SK-N-SH (cell line): Measurements from ENCODE around the gene SHBG. TPM values are rescaled to one million over a fixed set of nuclear protein-coding genes. Genes with fewer than 3 reads are reported as not detected.

Experiments
- polyA plus RNA-seq, 3 experiments: library from polyadenylated mRNA; depleted of rRNA; stranded (reverse); fragments of >200 nt; gene quantifications; 2 replicates each; pipeline ENCODE4 v1.2.3, GENCODE V29; 2012
- small RNA-seq, 7 experiments: library from RNA; depleted of rRNA; stranded (forward); fragments of <200 nt; gene quantifications; one replicate each; pipeline ENCODE3, GENCODE V24; 2012

Gene SHBG
- polyA plus RNA-seq, 1 of the 3 experiments (the other 2 are of a cell fraction), result 1.1 TPM

Small RNA genes lying within 50 kb of the gene (small RNA-seq; reads per million reads assigned to genes)
- 0 reads per million in 7 experiments for gene CD68

Other genes starting within 250 kb of the SHBG start
- gene TNK1, start 249.0 kb upstream of the SHBG start, polyA plus RNA-seq (2012; rRNA removed), result 0.64 and 0.75 TPM in 2 replicates
- gene PLSCR3, start 235.6 kb upstream of the SHBG start, polyA plus RNA-seq (2012; rRNA removed), result 72.0 and 95.0 TPM in 2 replicates
- 114 and 213 TPM in 2 replicates for gene TMEM256, start 226.0 kb upstream of the SHBG start, polyA plus RNA-seq (2012; rRNA removed)
- gene NLGN2, start 222.3 kb upstream of the SHBG start, polyA plus RNA-seq (2012; rRNA removed), result 16.8 and 29.9 TPM in 2 replicates
- not detected in 2 replicates for gene SPEM1, start 209.8 kb upstream of the SHBG start, polyA plus RNA-seq (2012; rRNA removed)
- gene SPEM2, start 204.5 kb upstream of the SHBG start, polyA plus RNA-seq (2012; rRNA removed), result not detected in 2 replicates
- not detected in 2 replicates for gene SPEM3, start 201.3 kb upstream of the SHBG start, polyA plus RNA-seq (2012; rRNA removed)
- gene TMEM102, start 194.7 kb upstream of the SHBG start, polyA plus RNA-seq (2012; rRNA removed), result 6.5 and 6.6 TPM in 2 replicates
- 1.9 and 2.5 TPM in 2 replicates for gene FGF11, start 190.6 kb upstream of the SHBG start, polyA plus RNA-seq (2012; rRNA removed)
- 26.8 and 29.7 TPM in 2 replicates for gene CHRNB1, start 185.1 kb upstream of the SHBG start, polyA plus RNA-seq (2012; rRNA removed)
- 11.4 and 12.8 TPM in 2 replicates for gene ZBTB4, start 150.5 kb upstream of the SHBG start, polyA plus RNA-seq (2012; rRNA removed)
- gene SLC35G6, start 148.7 kb upstream of the SHBG start, polyA plus RNA-seq (2012; rRNA removed), result not detected in 2 replicates
- 19.0 and 37.3 TPM in 2 replicates for gene POLR2A, start 145.8 kb upstream of the SHBG start, polyA plus RNA-seq (2012; rRNA removed)
- gene TNFSF12, start 81.1 kb upstream of the SHBG start, polyA plus RNA-seq (2012; rRNA removed), result 31.1 and 47.6 TPM in 2 replicates
- 1.0 and 2.1 TPM in 2 replicates for gene TNFSF13, start 71.4 kb upstream of the SHBG start, polyA plus RNA-seq (2012; rRNA removed)
- 80.8 and 103 TPM in 2 replicates for gene SENP3, start 68.2 kb upstream of the SHBG start, polyA plus RNA-seq (2012; rRNA removed)
- gene CD68, start 50.5 kb upstream of the SHBG start, polyA plus RNA-seq (2012; rRNA removed), result 34.6 and 62.4 TPM in 2 replicates
- gene MPDU1, start 46.3 kb upstream of the SHBG start, polyA plus RNA-seq (2012; rRNA removed), result 126 and 142 TPM in 2 replicates
- 1.3 TPM in 2 replicates for gene SOX15, start 40.0 kb upstream of the SHBG start, polyA plus RNA-seq (2012; rRNA removed)
- 56.4 and 62.3 TPM in 2 replicates for gene FXR2, start 15.2 kb upstream of the SHBG start, polyA plus RNA-seq (2012; rRNA removed)
- gene SAT2, start 2.3 kb upstream of the SHBG start, polyA plus RNA-seq (2012; rRNA removed), result 42.8 and 43.1 TPM in 2 replicates
- gene ATP1B2, start 20.8 kb downstream of the SHBG start, polyA plus RNA-seq (2012; rRNA removed), result 0.05 and 0.08 TPM in 2 replicates
- 47.3 and 62.6 TPM in 2 replicates for gene TP53, start 57.4 kb downstream of the SHBG start, polyA plus RNA-seq (2012; rRNA removed)
- 6.6 and 8.6 TPM in 2 replicates for gene WRAP53, start 58.3 kb downstream of the SHBG start, polyA plus RNA-seq (2012; rRNA removed)
- gene EFNB3, start 75.1 kb downstream of the SHBG start, polyA plus RNA-seq (2012; rRNA removed), result 26.1 and 32.4 TPM in 2 replicates
- 0.13 and 0.18 TPM in 2 replicates for gene DNAH2, start 87.6 kb downstream of the SHBG start, polyA plus RNA-seq (2012; rRNA removed)
- 1.4 and 2.6 TPM in 2 replicates for gene KDM6B, start 204.1 kb downstream of the SHBG start, polyA plus RNA-seq (2012; rRNA removed)
- gene TMEM88, start 224.9 kb downstream of the SHBG start, polyA plus RNA-seq (2012; rRNA removed), result 0.83 and 1.2 TPM in 2 replicates
- gene NAA38, start 227.4 kb downstream of the SHBG start, polyA plus RNA-seq (2012; rRNA removed), result 133 and 202 TPM in 2 replicates
- 8.8 and 9.8 TPM in 2 replicates for gene CYB5D1, start 227.9 kb downstream of the SHBG start, polyA plus RNA-seq (2012; rRNA removed)